Head of caudate nucleus (tissue), 42 donors: Measurements from ENCODE around the gene SLC39A5.
A peak's percentile ranks its signal among the peaks of the same experiment; 100 is the strongest.
"Not testable (repeated sequence)": the region's sequence is repeated elsewhere in the genome, so short reads cannot be mapped to it uniquely, and the experiment has no call there.

ENCODE experiments used
- DNase-seq, 42 donors: peaks; one replicate each; pipeline versions ENCODE4 v3.0.0 to v3.0.0-alpha.2; 2020 to 2021; ENCODE audit warnings: mixed read lengths in 7 of 42
- intact Hi-C: fragments of 100-400 bp; cut with DNase I; formaldehyde crosslinking; loops from one replicate; pipeline ENCODE4 v1.15.0; 2022

The SLC39A5 gene, protein sequence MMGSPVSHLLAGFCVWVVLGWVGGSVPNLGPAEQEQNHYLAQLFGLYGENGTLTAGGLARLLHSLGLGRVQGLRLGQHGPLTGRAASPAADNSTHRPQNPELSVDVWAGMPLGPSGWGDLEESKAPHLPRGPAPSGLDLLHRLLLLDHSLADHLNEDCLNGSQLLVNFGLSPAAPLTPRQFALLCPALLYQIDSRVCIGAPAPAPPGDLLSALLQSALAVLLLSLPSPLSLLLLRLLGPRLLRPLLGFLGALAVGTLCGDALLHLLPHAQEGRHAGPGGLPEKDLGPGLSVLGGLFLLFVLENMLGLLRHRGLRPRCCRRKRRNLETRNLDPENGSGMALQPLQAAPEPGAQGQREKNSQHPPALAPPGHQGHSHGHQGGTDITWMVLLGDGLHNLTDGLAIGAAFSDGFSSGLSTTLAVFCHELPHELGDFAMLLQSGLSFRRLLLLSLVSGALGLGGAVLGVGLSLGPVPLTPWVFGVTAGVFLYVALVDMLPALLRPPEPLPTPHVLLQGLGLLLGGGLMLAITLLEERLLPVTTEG

DNA sequence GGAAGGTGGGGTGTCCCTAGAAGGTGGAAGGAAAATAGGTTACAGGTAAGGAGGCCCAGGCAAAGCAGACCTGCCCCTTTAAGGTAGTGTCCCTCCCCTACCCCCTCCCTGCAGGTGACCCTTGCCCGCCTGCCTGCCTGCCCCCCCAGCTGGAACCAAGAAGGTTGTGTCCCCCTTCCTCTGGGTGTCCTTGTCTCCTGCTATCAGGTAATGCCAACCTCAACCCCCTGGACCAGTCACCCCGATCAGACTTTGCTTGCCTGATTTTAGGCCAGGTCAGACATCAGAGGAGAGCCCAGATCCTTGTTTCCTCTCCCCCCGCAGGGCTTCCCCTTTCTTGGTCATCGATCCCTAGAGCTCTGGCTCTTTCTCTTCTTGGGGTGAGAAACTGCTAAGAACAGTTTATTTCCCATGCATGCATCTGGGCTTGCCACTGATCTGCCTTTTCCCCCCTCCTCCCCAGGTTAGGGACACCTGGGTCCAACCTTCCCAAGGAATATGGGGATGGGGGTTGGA lies at the start of gene SLC39A5:
Gene SLC39A5, plus strand, starts transcription at position 136 of the 516 bp plus-strand sequence. CDS start 1,224 bp downstream, outside the sequence.
- no peak for DNase-seq
- intact Hi-C loops = no loop called here

DNA sequence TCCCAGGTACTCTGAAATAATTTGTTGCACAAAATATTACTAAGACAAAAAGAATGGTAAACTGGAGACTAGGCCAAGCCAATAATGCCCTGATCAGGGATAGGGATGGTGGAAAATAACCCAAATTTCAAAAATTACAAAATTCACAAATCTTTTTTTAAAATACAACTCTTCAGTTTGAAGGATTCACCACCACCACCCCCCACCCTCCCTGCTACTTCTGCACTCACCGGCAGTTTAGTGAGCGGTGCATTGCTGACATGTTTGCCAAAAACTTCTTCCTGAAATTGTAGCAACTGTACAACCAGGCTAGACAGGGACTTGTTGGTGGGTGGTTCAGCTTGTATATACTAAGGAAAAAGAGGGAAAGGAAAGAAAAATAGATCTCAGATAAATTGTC lies 42.9 kb upstream of the SLC39A5 start:
- no peak for DNase-seq
- intact Hi-C loops = no loop called here

DNA sequence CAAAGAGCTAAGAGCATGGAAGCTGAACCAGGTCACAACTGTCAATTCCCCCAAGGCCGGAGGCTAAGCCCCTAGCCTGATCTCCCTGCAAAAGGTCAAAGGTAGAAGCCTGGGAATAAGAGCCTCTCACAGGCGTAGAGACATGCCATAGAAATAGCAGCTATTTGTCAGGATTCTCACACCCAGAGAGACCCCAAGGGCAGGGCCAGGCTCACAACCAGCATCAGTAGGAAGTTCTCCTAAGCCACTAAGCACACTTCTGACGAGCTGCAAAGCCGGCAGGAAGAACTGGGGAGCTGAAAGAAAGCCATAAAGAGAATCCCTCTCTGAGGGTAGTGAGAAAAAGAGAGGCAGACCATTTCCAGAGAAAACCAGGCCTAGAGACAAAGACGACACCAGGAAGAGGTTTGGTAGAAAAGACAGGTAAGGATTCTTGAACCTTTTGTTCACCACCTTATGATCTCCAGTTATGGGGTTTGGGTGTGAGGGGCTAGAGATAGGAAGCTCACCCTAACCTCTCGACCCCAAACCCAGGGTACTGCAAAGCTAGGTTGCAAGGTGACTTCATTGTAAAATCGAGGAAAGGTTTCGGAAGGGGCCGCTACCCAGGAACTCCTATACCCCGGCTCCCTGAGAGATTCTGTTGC lies 41.6 kb upstream of the SLC39A5 start:
- peak in 1 of 42 donors; percentile 19 for DNase-seq
- intact Hi-C loops = loop anchor here (2.0 kb wide), 1 partner anchor 61 kb away; no protein-coding TSS in a partner anchor

DNA sequence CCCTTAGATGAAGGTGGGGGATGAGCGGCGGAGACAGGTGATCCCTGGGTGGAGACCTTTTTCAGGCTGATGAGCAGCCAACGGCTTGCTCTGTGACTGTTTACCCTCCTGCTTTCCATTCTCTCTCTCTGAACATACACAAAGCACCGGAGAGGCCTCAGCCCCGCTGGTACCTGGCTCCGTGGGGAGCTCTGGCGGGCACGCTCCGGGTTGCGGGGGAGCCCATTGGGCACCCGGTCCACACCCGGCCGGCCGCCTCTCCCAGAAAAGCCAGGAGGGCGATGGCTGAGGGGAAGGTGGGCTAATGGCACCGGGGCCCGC lies 41.1 kb upstream of the SLC39A5 start:
- peak in 25 of 42 donors; percentile 8 to 51 (median 23) for DNase-seq
- intact Hi-C loops = loop anchor here (2.0 kb wide), 1 partner anchor 62 kb away; no protein-coding TSS in a partner anchor

DNA sequence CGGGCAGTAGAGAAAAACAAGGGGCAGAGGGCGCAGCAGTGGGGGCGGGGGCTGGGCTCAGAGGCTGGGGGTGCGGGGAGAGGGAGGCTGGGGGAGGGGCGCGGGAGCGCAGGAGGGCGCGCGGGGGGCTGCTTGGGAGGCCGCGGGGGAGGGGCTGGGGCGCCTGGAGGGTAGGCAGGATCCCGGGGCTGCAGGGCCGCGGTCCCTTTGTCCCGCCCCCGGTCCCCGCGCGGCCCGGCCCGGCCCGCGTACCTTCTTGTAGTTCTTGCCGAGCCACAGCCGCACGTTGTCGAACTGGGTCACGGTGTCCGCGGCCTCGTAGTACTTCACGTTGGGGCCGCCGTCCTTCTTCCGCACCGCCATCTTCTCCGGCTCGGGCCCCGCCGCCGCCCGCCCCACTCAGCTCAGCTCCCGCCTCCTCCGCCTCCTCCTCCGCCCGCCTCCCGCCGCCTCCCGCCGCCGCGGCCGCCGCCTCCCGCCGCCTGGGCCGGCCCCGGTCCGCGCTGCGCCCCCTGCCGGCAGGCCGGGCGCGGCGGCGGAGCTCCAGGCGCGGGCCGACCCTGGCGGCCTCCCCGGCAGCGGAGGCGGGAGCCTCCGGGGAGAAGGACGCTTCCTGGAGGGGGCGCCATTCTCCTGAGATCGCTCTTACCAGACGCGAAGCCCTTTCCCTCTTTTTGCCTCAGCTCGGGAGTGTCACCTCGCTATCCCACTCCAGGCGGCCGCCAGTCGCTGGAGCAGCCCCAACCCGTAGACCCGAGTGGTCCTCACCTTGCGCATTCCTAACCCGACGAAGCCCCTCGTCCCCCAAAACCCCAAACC lies 40.5 kb upstream of the SLC39A5 start, which contains the start of gene SMARCC2:
Gene SMARCC2, minus strand, starts transcription at position 385 of the 819 bp plus-strand sequence. Its CDS starts 22 bp downstream, at position 363.
- peak; percentile 53 to 93 (median 84) for DNase-seq
- intact Hi-C loops = loop anchor here (2.0 kb wide), 1 partner anchor 63 kb away; no protein-coding TSS in a partner anchor

DNA sequence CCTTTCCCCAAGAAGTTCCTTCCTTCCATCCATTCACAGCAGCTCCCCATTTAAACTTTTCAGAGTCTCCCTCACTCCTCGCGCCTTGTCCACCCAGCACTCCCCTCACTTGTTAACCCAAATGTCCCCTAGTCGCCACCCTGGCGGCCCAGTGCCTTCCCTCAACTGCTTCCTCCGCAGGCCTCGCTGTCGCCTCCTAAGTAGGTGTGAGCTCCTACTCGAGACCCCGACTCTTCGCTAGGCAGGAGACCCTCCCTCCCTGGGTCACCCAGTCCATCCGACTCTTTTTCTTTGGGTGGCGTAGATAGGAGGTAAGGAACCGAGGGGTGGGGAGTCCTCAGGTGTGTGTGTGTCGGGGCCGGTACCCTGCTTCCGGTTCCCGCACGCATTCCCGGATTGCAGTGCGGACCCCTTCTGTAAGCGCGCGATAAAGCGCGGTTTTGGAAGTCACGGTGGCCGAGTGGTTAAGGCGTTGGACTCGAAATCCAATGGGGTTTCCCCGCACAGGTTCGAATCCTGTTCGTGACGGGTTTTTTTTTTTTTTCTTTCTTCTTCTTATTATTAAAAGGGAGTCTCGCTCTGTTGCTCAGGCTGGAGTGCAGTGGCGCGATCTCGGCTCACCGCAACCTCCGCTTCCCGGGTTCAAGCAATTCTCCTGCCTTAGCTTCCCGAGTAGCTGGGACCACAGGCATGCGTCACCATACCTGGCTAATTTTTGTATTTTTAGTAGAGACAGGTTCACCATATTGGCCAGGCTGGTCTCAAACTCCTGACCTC lies 39.7 kb upstream of the SLC39A5 start:
- peak; percentile 53 to 95 (median 86) for DNase-seq
- intact Hi-C loops = loop anchor here (2.0 to 10.0 kb wide), 3 partner anchors 35 to 75 kb away; partner anchors contain the start of genes COQ10A and NABP2

DNA sequence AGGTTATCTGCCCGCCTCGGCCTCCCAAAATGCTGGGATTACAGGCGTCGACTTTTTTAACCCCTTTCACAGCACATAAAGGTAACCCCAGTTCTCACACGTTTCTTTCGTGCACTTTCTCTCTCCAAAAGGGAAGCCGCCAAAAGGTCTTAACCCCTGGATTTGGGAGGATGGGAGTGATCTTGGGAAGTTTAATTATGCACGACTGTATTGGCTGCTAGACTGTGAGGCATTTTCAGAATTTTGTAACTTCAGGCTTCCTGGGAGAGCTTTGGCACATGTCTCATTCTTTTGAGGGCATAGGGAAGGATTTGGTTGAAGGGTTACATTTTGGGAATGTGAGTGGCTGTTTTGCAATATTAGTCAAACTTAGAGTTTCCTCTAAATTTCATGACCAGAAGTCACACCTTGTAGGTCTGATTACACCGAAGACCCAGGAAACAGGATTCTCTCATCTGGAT lies 39.1 kb upstream of the SLC39A5 start:
- intact Hi-C loops = loop anchor here (2.0 to 10.0 kb wide), 2 partner anchors 34 to 74 kb away; partner anchors contain the start of genes COQ10A and NABP2
- DNase-seq = no peak

DNA sequence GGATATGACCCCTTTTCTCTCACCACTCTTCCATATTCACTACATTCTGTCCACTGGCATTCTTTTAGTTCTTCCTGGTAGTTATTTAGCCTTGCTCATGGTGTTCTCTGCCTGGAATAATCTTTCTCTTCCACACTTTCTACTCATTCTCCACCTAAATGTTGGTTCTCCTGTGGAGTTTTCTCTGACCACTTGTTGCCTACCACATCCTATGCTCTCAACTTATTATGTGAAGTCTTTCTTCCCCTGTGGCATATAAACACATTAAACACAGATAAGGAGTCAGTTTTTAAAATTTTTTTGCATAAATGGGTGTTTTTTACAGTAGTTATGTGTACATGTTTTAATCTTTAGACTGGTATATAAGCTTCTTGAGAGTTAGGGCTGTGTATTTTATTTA lies 37.3 kb upstream of the SLC39A5 start:
- intact Hi-C loops = loop anchor here (10.0 kb wide), 1 partner anchor 72 kb away; the partner anchor contains the start of gene COQ10A
- no peak for DNase-seq

DNA sequence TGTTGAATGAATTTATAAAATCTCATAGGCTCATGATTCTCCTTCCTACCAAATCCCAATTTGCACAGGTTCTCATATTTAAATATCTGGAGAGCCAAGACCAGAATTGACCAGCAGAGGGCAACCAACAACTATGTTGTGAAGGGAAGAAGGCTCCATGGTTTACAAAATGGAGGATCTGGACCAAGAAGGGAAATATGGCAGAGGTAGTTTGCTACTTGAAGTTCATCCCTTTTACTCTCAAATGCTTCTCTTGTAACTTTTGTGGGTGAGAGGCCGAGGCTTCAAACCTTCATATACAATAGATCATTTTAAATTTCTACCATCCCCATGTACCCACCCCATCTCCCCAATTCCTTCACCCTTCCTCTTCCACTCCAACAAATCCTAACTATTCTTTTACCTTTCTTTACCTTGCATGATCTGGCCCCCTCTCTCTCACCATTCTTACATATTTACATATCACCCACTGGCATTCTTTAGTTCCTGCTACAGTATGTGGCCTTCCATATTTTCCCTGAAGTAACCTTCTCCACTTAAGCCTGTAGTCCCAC lies 36.7 kb upstream of the SLC39A5 start:
- DNase-seq = peak in 40 of 42 donors; percentile 27 to 91 (median 70)
- intact Hi-C loops = loop anchor here (10.0 kb wide), 1 partner anchor 72 kb away; the partner anchor contains the start of gene COQ10A

DNA sequence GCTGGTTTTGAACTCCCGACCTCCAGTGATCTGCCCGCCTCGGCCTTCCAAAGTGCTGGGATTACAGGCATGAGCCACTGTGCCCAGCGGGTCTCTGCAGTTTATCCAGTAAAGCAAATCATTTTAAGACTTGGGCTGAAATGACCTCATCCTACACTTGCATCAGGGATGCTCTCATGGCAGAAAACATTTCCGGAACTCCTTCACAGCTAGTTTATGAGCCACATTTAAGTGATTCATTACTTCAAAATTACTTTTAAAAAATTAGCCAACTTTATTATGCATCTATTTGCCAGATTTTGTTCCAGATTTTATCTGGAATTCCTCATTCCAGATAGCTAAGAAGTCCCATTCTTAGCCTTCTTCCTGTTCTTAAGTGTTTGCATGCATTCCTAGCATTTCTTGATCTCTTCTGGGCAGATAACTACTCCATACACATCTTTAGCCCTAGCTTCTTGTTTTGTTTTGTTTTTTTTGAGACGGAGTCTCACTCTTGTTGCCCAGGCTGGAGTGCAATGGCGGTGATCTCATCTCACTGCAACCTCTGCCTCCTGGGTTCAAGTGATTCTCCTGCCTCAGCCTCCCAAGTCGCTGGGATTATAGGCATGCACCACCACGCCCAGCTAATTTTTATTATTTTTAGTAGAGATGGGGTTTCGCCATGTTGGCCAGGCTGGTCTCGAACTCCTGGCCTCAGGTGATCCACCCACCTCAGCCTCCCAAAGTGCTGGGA lies 32.9 kb upstream of the SLC39A5 start:
- intact Hi-C loops = loop anchor here (10.0 kb wide), 1 partner anchor 68 kb away; the partner anchor contains the start of gene COQ10A
- DNase-seq = not testable (repeated sequence)

DNA sequence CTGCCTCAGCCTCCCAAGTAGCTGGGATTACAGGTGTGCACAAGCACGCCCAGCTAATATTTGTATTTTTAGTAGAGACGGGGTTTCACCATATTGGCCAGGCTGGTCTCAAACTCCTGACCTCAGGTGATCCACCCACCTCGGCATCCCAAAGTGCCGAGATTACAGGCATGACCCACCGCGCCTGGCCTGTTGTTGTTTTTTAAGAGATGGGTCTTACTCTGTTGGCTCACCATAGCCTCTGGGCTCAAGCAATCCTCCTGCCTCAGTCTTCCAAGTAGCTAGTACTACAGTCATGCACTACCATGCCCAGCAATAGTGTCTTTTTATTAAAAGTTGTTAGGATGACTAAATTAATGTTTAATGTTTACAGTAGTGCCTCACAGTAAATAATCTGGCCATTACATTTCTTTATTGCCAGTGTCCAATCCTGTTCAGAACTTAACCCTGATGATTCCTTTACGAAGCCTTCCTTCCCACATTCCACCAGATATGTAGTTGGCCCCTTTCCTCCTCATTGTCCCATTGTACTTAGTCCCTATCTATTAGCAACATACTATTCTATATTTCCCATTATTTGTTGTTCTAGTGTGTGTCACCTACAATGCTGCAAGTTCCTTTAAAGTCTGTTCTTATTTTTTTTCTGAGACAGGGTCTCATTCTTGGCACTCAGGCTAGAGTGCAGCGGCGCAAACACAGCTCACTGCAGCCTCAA lies 31.8 kb upstream of the SLC39A5 start:
- no peak for DNase-seq
- intact Hi-C loops = loop anchor here (10.0 kb wide), 1 partner anchor 67 kb away; the partner anchor contains the start of gene COQ10A

DNA sequence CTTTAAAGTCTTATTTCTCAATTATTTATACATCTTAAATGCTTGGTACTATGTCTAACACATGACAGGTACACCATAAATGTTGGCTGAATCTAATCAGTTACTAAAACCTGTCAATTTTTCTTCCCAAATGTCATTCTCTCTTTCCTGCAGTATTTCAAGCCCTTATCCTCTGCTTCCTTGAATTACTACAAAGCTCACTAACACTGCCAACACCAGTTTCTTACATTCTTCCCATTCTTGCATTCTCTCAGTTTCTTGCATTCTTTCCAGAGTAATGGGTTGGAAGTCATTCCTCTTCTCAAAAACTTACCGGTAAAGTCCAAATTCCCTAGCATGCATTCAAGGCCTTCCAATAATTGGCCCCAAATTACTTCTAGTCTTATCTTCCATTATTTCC lies 31.0 kb upstream of the SLC39A5 start:
- intact Hi-C loops = loop anchor here (10.0 kb wide), 1 partner anchor 66 kb away; the partner anchor contains the start of gene COQ10A

DNA sequence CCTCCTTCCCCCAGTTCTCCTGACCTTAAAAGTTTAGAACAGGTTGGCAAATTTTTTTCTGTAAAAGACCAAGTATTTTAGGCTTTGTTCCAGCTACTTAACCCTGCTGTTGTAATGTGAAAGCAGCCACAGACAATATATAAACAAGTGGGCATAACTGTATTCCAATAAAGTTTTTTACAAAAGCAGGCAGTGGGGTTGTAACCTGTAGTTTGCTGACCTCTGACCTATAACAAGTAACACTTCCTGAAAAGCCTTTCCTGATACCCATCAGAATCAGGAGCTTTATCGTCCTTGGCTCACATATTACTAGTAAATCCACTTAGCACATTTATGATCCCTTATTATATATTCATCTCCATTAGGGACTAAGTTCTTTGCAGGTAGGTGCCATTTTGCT lies 27.5 kb upstream of the SLC39A5 start:
- intact Hi-C loops = no loop called here

More for the DNA sequence above, 31.0 kb upstream of the SLC39A5 start:
- DNase-seq = no peak

DNA sequence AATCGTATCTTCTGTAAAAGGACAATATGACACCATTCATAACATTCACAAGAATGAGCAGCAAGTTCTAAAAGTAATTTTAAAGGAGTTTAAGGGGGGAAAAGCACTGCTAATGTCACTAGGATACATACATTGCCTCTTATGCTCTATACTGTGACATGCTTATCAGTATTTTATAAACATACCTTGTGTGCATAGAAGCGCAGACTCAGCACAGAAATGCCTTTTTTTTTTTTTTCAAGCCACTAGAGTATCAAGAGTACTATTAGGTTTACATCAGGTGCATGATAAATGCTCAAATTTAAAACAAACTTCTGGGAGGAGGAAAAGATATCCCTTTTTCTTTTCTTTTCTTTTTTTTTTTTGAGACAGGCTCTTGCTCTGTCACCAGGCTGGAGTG lies 27.0 kb upstream of the SLC39A5 start:
- DNase-seq = no peak
- intact Hi-C loops = no loop called here

More for the DNA sequence above, 27.5 kb upstream of the SLC39A5 start:
- no peak for DNase-seq

DNA sequence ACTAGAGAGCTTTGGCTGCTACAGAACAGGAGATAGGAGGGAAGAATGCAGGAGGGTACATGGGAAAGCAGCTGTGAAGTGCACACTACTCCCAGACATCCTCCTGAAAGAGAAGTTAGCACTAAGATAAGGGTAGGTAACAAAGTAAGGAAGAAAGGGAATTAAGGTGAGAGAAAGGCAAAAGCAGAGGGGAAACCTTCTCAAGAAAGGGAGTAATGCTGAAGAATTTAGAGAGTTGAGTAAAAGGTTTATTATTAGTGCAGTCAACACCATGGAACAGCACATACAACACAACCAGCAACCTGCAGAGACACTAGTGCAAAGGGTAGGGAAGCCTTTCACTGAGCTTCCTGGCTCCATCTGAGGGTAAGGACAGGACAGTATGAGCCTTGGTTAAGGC lies 25.6 kb upstream of the SLC39A5 start:
- no peak for DNase-seq
- intact Hi-C loops = no loop called here

DNA sequence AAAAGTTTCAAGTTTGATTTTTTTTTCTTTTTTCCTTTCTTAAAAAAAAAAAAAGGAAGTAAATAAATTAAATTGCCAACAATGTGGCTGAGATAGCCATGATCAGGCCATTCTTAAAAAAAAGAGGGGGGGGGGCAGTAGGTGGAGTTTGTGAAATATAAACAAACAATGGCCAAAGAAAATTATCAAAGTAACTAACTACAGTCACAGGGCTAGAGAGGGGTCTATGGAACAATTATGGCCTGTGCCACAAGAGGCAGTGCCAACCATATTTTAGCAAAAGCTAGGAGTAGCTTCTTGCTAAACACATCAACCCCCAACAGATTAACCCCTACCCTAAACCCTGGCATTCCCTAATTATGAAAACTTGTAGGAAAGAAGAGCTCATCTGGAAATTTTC lies 24.4 kb upstream of the SLC39A5 start:
- intact Hi-C loops = no loop called here

More for the DNA sequence above, 24.4 kb upstream of the SLC39A5 start:
- DNase-seq = no peak
